H9 (cell line): ENCODE measurements around the gene HHEX. TPM values are rescaled to one million over a fixed set of nuclear protein-coding genes. Genes with fewer than 3 reads are reported as not detected.

Source experiments
- DNase-seq: peaks from one replicate; pipeline ENCODE4 v3.0.0-alpha.2; 2017
- H2AFZ ChIP-seq: one replicate; pipeline ENCODE4 v1.6.1; 2013; ENCODE audit warnings: mild to moderate bottlenecking, low read length, control low read depth, moderate library complexity
- H2AK5ac ChIP-seq: 2 replicates; pipeline ENCODE4 v1.6.1; 2013; ENCODE audit warnings: low read length, control low read depth, mixed read lengths; ENCODE audit not compliant: insufficient read length
- H2BK120ac ChIP-seq: one replicate; pipeline ENCODE4 v1.6.1; 2013; ENCODE audit warnings: low read depth, mild to moderate bottlenecking, low read length, control low read depth, inconsistent platforms; ENCODE audit not compliant: poor library complexity, severe bottlenecking
- H2BK12ac ChIP-seq: 2 replicates; pipeline ENCODE4 v1.6.1; 2013; ENCODE audit warnings: low read length, control low read depth, mixed read lengths, low read depth; ENCODE audit not compliant: insufficient read length
- H2BK15ac ChIP-seq: 2 replicates; pipeline ENCODE4 v1.6.1; 2013; ENCODE audit warnings: low read depth, low read length, control low read depth
- H2BK20ac ChIP-seq: one replicate; pipeline ENCODE4 v1.6.1; 2013; ENCODE audit warnings: low read depth, mild to moderate bottlenecking, low read length, control low read depth, inconsistent platforms; ENCODE audit not compliant: poor library complexity, severe bottlenecking
- H2BK5ac ChIP-seq: 2 replicates; pipeline ENCODE4 v1.6.1; 2013; ENCODE audit warnings: low read length, control low read depth, mixed read lengths; ENCODE audit not compliant: insufficient read length
- H3K14ac ChIP-seq: 2 replicates; pipeline ENCODE4 v1.6.1; 2013; ENCODE audit warnings: low read length, control low read depth; ENCODE audit not compliant: insufficient read depth
- H3K18ac ChIP-seq: 2 replicates; pipeline ENCODE4 v1.6.1; 2013; ENCODE audit warnings: low read depth, mild to moderate bottlenecking, mixed read lengths, low read length, control low read depth; ENCODE audit not compliant: insufficient read length
- H3K23ac ChIP-seq: 2 replicates; pipeline ENCODE4 v1.6.1; 2013; ENCODE audit warnings: low read length, control low read depth, mixed read lengths, low read depth; ENCODE audit not compliant: insufficient read length
- H3K23me2 ChIP-seq: 2 replicates; pipeline ENCODE4 v1.6.1; 2013; ENCODE audit warnings: low read depth, mild to moderate bottlenecking, mixed read lengths, low read length, control low read depth; ENCODE audit not compliant: insufficient read length, poor library complexity, severe bottlenecking
- H3K27ac ChIP-seq: 2 replicates; pipeline ENCODE4 v1.5.1; 2013; ENCODE audit warnings: low read length, control low read depth, mixed read lengths, low read depth; ENCODE audit not compliant: insufficient read length
- H3K27me3 ChIP-seq: 2 replicates; pipeline ENCODE4 v1.6.1; 2013; ENCODE audit warnings: low read length, control low read depth, inconsistent platforms; ENCODE audit not compliant: insufficient read depth
- H3K4ac ChIP-seq: 2 replicates; pipeline ENCODE4 v1.6.1; 2013; ENCODE audit warnings: low read depth, mild to moderate bottlenecking, control low read depth, inconsistent platforms, low read length, moderate library complexity
- H3K4me1 ChIP-seq: 2 replicates; pipeline ENCODE4 v1.6.1; 2013; ENCODE audit warnings: low read length, control low read depth, inconsistent platforms; ENCODE audit not compliant: insufficient read depth
- H3K4me2 ChIP-seq: 2 replicates; pipeline ENCODE4 v1.6.1; 2013; ENCODE audit warnings: low read length, control low read depth, mixed read lengths; ENCODE audit not compliant: insufficient read length, insufficient read depth
- H3K56ac ChIP-seq: 2 replicates; pipeline ENCODE4 v1.6.1; 2013; ENCODE audit warnings: low read depth, mild to moderate bottlenecking, mixed read lengths, low read length, control low read depth; ENCODE audit not compliant: insufficient read length
- H3K79me1 ChIP-seq: 2 replicates; pipeline ENCODE4 v1.6.1; 2013; ENCODE audit warnings: low read depth, mild to moderate bottlenecking, moderate library complexity, low read length, control low read depth, inconsistent platforms; ENCODE audit not compliant: insufficient read depth, poor library complexity, severe bottlenecking
- H3K79me2 ChIP-seq: 2 replicates; pipeline ENCODE4 v1.6.1; 2013; ENCODE audit warnings: low read length, control low read depth, inconsistent platforms; ENCODE audit not compliant: insufficient read depth
- H3K9ac ChIP-seq: 2 replicates; pipeline ENCODE4 v1.6.1; 2013; ENCODE audit warnings: low read length, control low read depth, mixed read lengths; ENCODE audit not compliant: insufficient read length; ENCODE audit errors: extremely low read depth
- H3K9me3 ChIP-seq: one replicate; pipeline ENCODE4 v1.6.1; 2013; ENCODE audit warnings: low read depth, low read length, inconsistent platforms; ENCODE audit not compliant: control insufficient read depth
- H3T11ph ChIP-seq: one replicate; pipeline ENCODE4 v1.6.1; 2013; ENCODE audit warnings: mild to moderate bottlenecking, low read length, control low read depth, inconsistent platforms
- H4K20me1 ChIP-seq: one replicate; pipeline ENCODE4 v1.6.1; 2013; ENCODE audit not compliant: control insufficient read depth, insufficient read length, insufficient read depth
- H4K5ac ChIP-seq: 2 replicates; pipeline ENCODE4 v1.6.1; 2013; ENCODE audit warnings: low read depth, mild to moderate bottlenecking, mixed read lengths, low read length, control low read depth; ENCODE audit not compliant: insufficient read length
- H4K8ac ChIP-seq: replicated peaks from 2 replicates; pipeline ENCODE4 v1.6.1; 2013; ENCODE audit warnings: low read length, control low read depth, mixed read lengths, low read depth; ENCODE audit not compliant: insufficient read length
- H4K91ac ChIP-seq: 2 replicates; pipeline ENCODE4 v1.6.1; 2013; ENCODE audit warnings: low read depth, mild to moderate bottlenecking, moderate library complexity, mixed read lengths, low read length, control low read depth; ENCODE audit not compliant: insufficient read length
- H3K27ac Mint-ChIP-seq, 3 experiments: 2 replicates in 2 of 3; 3 replicates in 1 of 3; pipeline ENCODE4 v1.8.0; 2020 to 2021; ENCODE audit warnings: mixed read lengths in 3 of 3, mild to moderate bottlenecking in 1 of 3, moderate library complexity in 1 of 3
- H3K27me3 Mint-ChIP-seq: 2 replicates; pipeline ENCODE4 v1.8.0; 2021; ENCODE audit warnings: low read depth, mild to moderate bottlenecking, moderate library complexity, mixed read lengths
- H3K36me3 Mint-ChIP-seq, 3 experiments: 2 replicates in 2 of 3; 3 replicates in 1 of 3; pipeline ENCODE4 v1.8.0; 2020 to 2021; ENCODE audit warnings: low read depth in 3 of 3, mixed read lengths in 3 of 3; ENCODE audit not compliant: insufficient read depth in 1 of 3
- H3K4me1 Mint-ChIP-seq, 2 experiments: 2 replicates each; pipeline ENCODE4 v1.8.0; 2020; ENCODE audit warnings: mixed read lengths in 2 of 2
- H3K4me3 Mint-ChIP-seq, 2 experiments: 2 replicates in 1 of 2; 3 replicates in 1 of 2; pipeline ENCODE4 v1.8.0; 2020 to 2021; ENCODE audit warnings: mild to moderate bottlenecking in 2 of 2, mixed read lengths in 2 of 2, moderate library complexity in 1 of 2
- H3K9me3 Mint-ChIP-seq, 2 experiments: 2 replicates in 1 of 2; 3 replicates in 1 of 2; pipeline ENCODE4 v1.8.0; 2020; ENCODE audit warnings: mild to moderate bottlenecking in 2 of 2, mixed read lengths in 2 of 2, moderate library complexity in 1 of 2
- WGBS: extraction: QIAGEN DNeasy Blood & Tissue Kit; methylation state at CpG from one replicate; pipeline ENCODE4 v1.1.7; 2013; ENCODE audit warnings: missing lambda C conversion rate, low lambda C conversion rate, mixed read lengths; ENCODE audit not compliant: insufficient read length; ENCODE audit errors: extremely low coverage; 5-methylcytosine and 5-hydroxymethylcytosine counted together
- total RNA-seq: library from RNA; stranded (reverse); gene quantifications from 2 replicates; pipeline ENCODE4 v1.2.1, GENCODE V29; 2021
- TF ChIP-seq, protein P1 (sequence below): fragments of 200-600 bp; sonication (generic); conservative IDR thresholded peaks from 3 replicates; pipeline ENCODE4 v1.8.0; 2021; ENCODE audit warnings: antibody characterized with exemption, mild to moderate bottlenecking

Gene HHEX
- total RNA-seq, 1 experiment from 2014 or later = 2.2 TPM

DNA sequence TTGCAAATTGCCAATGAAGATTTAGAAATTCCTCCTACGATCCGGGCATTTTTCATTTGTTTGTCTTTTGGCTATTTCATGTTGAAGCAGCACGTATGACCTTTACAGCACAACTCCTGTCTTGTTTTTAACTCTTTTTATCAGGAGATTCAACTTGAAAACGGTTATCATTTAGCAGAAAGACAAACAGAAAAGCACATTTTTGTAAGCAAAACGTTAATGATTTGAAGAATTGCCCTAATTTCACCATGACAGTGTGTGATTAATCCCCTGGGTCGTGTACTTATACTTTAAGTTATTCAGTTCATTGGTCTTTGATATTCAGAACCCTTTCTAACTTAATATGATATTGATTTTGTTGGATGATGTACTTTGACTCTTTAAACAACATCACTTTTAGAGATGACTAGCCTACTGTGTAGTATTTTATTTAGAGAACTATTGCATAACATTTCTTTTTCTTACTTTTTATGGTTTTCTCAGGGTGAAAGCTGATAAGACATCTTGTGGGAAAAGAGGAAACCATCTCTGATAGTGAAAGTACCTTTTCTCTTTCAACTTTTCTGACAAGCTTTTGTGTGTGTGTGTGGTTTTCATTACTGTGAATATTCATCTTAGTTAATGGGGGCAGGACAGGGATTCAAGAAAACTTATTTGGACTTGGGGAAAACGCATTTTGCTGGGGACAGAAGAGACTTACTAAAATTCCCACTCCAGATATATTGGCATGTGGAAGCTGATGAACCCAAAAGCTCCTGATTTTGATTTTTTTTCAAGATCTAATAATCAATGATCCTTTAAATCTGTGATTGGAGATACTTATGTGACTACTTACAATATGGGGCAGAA is 8.1 kb downstream of the HHEX start:
- no peak overlapping the region for H3K9ac ChIP-seq
- no peak overlapping the region for H3K14ac ChIP-seq
- H2AFZ ChIP-seq = no peak overlapping the region
- Mint-ChIP-seq H3K4me1 (peaks cover 22 to 23% of the 10 kb centered on the region in 2 experiments), H3K36me3 (peaks cover 0 to 5% (median 0%) of the 10 kb centered on the region in 3 experiments; a peak in 1 of 7 replicates), H3K4me3 (peak overlapping the region in 1 of 2 experiments; percentile 22; a peak in 1 of 5 replicates), H3K27me3 (peaks cover 94% of the 10 kb centered on the region), H3K9me3 (no peaks in the 10 kb centered on the region; a peak in 2 of 5 replicates), H3K27ac (no peak overlapping the region)
- H4K91ac ChIP-seq = no peak overlapping the region
- peaks cover 11% of the 10 kb centered on the region for H3K23me2 ChIP-seq
- H2BK120ac ChIP-seq = no peak overlapping the region
- no peak overlapping the region for H3K23ac ChIP-seq
- no peaks in the 10 kb centered on the region for H3K79me1 ChIP-seq
- no peak overlapping the region for H2BK15ac ChIP-seq
- H3K79me2 ChIP-seq = no peaks in the 10 kb centered on the region
- no peaks in the 10 kb centered on the region for H3K4me1 ChIP-seq
- H2BK12ac ChIP-seq = no peak overlapping the region
- peaks cover 30% of the 10 kb centered on the region for H3K27me3 ChIP-seq
- H3T11ph ChIP-seq = no peak overlapping the region
- H3K4ac ChIP-seq = no peak overlapping the region
- TF ChIP-seq, protein P1, sequence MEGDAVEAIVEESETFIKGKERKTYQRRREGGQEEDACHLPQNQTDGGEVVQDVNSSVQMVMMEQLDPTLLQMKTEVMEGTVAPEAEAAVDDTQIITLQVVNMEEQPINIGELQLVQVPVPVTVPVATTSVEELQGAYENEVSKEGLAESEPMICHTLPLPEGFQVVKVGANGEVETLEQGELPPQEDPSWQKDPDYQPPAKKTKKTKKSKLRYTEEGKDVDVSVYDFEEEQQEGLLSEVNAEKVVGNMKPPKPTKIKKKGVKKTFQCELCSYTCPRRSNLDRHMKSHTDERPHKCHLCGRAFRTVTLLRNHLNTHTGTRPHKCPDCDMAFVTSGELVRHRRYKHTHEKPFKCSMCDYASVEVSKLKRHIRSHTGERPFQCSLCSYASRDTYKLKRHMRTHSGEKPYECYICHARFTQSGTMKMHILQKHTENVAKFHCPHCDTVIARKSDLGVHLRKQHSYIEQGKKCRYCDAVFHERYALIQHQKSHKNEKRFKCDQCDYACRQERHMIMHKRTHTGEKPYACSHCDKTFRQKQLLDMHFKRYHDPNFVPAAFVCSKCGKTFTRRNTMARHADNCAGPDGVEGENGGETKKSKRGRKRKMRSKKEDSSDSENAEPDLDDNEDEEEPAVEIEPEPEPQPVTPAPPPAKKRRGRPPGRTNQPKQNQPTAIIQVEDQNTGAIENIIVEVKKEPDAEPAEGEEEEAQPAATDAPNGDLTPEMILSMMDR = no peak
- no peak overlapping the region for H4K8ac ChIP-seq
- no peak overlapping the region for H3K18ac ChIP-seq
- no peak overlapping the region for H2AK5ac ChIP-seq
- no peaks in the 10 kb centered on the region for H3K9me3 ChIP-seq
- DNase-seq = no peak
- WGBS = no CpG with 5 or more reads among the region's 7 CpGs
- no peaks in the 10 kb centered on the region for H4K20me1 ChIP-seq
- H3K27ac ChIP-seq = no peak overlapping the region
- H2BK5ac ChIP-seq = no peak overlapping the region
- no peak overlapping the region for H2BK20ac ChIP-seq
- H3K4me2 ChIP-seq = no peak overlapping the region
- no peak overlapping the region for H3K56ac ChIP-seq
- no peak overlapping the region for H4K5ac ChIP-seq
